GM18951 (cell line): ENCODE results near the gene MTERF4.

Source experiments
- POLR2A ChIP-seq: IDR thresholded peaks from 4 replicates; pipeline ENCODE4 v1.6.1; 2011; ENCODE audit warnings: mild to moderate bottlenecking; ENCODE audit not compliant: insufficient read length, insufficient read depth; ENCODE audit errors: extremely low read depth
- in situ Hi-C: fragments of 300-500 bp; cut with MboI; formaldehyde crosslinking; loops from one replicate; pipeline ENCODE4 v1.12.0; 2022; ENCODE audit warnings: low sequenced_read_pairs, mixed read lengths, inconsistent platforms; ENCODE audit not compliant: unreplicated experiment

Gene MTERF4

DNA sequence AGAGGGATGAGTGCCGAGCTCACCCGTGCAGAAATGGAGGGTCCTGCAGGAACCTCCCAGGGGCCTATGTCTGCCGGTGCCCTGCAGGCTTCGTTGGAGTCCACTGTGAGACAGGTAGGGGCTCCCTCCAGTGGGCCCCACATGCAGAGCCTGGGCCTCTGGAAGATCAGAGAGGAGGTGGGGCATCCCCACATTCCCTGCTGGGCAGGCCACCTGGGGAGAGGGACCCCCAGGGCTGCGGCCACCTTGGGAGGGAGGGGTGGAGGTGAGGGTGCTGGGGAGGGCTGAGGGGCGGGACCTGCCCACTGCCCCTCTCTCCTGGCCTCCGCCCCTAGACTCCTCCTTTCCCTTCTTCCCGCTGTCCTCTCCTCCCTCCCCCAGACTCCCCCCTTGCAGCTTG is 38.5 kb downstream of the MTERF4 start:
- no peak for TF ChIP-seq POLR2A
- in situ Hi-C loops = no loop called here

DNA sequence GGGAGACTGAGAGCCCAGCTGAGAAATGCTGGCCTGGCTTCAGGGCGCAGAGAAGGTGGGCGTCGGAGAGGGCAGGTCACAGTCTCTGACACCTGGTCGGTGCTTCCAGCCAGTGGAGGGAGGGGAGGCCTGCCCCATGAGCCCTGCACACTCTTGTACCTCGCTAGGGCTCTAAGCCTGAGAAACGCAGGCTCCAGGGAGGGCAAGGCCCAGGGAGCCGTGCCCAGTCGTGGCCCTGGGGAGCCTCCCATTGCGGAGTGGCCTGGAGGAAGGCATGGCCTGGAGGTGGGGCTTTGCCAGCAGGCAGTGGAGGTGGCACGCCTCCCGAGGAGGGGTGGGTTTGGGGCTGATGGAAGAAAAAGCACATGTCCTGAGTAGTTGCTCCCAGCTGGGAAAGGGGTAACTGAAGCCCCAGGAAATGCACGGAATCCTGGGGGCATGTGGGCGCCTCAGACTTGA is 39.0 kb downstream of the MTERF4 start:
- no peak for TF ChIP-seq POLR2A
- in situ Hi-C loops = no loop called here

DNA sequence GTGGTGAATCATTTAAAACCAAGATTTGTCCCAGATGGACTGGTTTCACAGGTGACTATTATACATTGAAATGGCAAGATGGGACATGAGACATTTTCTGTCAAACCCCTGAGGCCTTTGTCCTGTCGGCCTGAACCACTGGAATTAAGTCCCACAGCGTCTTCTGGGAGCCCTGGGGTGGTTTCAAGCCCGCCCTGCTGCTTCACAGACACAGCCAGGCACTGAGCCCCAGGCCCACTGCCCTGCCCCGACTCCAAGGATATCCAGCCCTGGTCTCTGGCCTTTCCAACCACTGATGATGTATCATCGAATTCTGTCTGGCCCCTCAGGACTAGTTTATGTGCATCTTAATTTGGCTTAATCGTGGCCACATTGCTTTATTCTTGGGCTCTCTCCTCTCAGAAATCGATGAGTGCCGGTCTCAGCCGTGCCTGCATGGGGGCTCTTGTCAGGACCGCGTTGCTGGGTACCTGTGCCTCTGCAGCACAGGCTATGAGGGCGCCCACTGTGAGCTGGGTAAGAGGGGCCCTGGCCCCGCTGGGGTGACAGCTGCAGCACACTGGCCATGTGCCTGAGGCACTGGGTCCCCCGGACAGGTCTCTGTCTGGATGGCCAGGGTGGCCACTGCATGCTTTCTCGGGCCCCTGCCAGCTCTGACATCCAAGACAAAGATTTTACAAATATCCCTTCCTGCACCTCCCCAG is 39.5 kb downstream of the MTERF4 start:
- no peak for TF ChIP-seq POLR2A
- in situ Hi-C loops = no loop called here

DNA sequence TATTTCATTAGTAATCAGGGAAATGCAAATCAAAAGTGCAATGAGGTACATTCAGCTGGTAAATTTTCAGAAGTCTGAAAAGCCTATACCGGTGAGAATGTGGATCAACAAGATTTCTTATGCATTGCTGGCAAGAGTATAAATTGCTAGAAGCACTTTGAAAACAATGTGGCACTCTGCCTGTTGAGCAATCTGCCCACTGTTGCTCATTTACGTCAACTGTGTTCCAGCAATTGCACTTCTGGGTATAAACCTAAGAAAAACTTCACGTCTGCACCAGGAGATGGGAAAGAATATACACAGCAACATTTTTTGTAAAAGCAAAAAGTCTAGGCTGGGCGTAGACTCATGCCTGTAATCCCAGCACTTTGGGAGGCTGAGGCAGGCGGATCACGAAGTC is 40.8 kb downstream of the MTERF4 start:
- in situ Hi-C loops = no loop called here
- TF ChIP-seq POLR2A = no peak

DNA sequence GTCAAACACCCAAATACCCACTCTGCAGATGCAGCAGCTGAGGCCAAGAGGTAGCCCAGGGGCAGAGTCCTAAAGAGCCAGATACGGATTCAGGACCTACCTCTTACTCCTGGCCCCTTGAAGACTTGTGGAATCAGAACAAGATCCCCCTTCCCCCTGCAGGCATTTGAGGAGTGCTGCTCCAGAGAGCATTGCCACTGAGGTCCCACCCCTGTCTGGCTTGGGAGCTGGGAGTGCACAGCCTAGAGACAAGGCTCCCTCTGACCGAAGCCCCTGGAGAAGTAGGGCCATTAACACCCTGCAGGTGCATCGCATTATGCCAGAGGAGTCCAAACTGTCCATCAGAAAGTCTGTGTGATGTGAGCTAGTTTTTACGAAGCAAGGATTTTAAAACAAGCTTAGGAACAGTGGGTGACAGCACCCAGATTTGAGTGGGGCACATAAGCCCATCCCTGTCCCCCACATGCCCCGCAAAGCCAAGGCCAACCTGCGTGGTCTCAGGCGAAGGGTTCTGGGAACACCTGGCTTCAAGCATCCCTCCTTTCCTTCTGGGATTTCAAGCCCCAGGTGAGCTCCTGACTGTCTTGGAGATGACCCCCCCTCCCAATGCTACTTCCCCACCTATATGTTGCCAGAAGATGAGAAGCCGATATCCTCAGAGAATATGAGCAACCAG is 48.4 kb downstream of the MTERF4 start:
- in situ Hi-C loops = no loop called here
- no peak for TF ChIP-seq POLR2A

DNA sequence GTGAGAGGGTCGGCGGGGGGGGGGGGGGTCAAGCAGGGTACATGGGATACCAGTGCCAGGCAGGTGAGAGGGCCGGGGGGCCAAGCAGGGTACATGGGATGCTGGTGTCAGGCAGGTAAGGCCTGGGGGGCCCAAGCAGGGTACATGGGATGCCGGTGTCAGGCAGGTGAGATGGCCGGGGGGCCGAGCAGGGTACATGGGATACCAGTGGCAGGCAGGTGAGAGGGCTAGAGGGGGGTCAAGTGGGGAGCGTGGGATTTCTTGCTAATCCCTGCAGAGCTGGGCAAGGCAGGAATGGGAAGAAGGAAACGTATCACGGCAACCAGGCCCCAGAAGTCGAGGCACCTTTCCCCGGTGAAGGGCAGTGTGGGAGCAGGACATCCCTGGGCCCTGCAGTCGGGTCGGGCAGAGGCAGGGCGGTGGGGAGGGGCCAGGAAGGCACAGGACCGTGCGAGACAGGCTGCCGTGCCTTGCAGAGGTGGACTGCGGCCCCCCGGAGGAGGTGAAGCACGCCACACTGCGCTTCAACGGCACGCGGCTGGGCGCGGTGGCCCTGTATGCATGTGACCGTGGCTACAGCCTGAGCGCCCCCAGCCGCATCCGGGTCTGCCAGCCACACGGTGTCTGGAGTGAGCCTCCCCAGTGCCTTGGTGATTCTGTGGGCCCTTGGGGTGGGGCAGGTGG is 49.3 kb downstream of the MTERF4 start:
- in situ Hi-C loops = no loop called here

DNA sequence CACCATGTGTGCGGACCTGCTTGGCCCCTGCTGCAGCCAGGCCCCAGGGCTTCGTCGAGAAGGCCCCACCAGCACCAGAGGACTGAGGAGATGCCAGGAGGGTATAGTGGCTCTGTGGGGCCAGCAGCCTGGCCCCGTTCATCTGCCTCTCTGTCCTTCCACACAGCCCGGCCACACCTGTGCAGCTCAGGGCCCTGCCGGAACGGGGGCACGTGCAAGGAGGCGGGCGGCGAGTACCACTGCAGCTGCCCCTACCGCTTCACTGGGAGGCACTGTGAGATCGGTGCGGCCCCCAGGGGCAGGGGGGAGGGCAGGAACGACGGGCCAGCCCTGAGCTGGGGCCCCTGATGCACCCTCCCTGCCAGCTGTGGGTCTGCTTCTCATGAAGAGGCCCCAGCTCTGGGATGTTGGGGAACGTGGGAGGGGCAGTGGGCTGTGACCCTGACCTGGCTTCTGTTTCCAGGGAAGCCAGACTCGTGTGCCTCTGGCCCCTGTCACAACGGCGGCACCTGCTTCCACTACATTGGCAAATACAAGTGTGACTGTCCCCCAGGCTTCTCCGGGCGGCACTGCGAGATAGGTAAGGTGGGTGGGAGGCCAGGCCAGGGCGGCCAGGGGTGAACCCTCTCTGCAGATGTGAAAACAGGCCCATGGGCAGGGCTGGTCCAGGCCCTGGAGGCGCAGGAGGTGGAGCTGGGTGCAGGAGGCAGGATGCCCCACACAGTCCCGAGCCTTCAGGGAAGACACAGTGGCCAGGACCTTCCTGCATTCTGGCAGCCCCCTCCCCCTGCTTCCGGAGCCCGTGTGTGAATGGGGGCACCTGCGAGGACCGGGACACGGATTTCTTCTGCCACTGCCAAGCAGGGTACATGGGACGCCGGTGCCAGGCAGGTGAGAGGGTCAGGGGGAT is 50.3 kb downstream of the MTERF4 start:
- no peak for TF ChIP-seq POLR2A
- in situ Hi-C loops = no loop called here

More for the DNA sequence above, 49.3 kb downstream of the MTERF4 start:
- TF ChIP-seq POLR2A = no peak

DNA sequence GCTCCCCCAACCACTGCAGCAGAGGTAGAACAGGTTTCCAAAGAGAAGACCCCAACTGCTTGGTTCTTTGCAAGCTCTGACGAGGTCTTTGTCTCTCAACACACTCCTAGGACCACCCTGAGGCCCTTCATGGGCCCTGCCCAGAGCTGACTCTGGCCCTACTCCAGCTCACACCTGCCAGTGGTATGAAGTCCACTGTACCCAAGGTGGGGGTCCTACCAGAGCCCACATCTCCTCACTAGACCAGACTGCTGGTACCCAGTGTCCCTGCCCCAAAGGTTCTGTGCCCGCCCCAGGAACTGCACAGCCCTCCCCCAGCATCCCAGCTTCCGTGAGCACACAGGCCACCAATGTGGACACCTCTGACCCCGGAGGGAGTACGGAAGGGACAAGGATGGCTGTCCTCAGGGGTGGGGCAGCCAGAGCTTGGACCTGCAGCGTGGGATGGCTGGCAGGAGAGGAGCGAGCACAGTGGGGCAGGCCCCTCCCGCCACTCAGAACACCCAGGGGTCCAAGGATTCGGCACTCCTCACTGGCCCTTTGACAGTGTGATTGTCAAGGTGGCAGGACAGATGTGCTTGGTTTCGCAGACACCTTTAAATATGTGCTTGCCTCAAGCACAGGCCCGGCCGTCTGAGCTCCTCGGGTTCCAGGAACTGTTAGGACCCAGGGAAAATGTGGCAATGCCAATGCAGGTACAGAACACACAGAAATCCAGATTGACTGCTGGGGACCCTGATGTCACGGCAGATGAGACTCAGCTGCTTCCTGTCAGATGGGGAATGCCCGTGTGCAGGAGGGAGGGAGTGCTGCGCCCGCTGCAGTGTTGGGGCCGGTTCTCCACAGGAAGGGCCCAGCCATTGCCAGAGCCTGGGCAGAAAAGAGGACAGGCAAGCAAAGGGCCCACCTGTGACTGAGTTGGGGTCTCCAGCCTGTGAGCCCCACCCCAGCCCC is 51.2 kb downstream of the MTERF4 start:
- no peak for TF ChIP-seq POLR2A
- in situ Hi-C loops = no loop called here

DNA sequence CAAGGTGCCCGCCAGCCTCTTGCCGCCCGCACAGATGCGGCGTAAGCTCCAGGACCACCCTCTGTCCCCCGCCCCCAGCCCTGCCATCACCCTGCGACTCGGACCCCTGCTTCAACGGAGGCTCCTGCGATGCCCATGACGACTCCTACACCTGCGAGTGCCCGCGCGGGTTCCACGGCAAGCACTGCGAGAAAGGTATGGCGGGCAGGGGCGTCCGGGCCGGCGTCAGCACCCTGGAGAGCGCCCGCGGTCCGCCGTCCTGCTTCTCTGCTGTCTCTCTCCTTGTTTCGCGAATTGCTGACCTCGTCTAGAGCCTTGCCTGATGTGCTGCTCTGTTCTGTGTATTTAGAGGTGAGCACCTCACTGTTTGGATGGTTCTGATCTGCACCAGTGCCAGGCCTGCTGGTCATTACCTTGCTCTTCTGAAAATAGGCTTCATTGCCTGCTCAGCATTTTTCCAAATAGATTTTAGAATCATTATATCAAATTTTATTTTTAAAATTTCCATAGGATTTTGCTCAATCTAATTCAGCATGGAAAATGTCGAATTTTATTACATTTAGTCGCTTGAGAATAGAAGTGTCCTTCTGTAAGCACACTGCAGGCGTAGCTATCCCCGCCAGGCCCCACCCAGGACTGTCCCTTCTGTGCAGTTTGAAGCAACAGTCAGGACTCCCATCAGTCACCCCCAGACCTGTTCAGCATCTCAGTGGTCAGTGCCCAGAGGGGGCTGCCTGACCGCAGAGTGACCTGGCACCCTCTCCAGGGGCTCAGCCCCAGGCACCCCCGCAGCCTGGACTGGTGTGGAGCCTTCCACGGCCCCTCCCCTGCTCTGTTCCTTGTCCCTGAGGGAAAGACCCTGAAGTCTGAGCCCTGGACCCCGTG is 52.1 kb downstream of the MTERF4 start:
- no peak for TF ChIP-seq POLR2A
- in situ Hi-C loops = no loop called here

DNA sequence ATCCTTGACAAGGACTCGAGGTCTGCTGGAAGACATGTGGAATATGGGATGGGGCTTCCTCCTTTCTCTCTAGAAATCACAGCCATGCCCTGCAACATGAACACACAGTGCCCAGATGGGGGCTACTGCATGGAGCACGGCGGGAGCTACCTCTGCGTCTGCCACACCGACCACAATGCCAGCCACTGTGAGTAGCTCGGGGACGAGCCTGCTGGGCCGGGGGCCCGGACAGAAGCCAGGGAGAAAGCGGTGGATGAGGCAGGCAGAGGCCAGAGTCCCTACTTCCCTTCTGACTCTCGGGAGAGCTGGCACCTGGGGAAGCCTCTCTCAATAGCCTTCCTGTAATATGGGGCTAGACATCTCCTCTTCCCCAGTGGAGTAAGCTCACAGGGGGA is 53.1 kb downstream of the MTERF4 start:
- in situ Hi-C loops = no loop called here
- TF ChIP-seq POLR2A = no peak
